C4-2B (cell line): ENCODE data around the gene USP32.

Experiments
- H3K27ac ChIP-seq: fragments of 450-650 bp; 2 replicates; pipeline ENCODE4 v1.5.1; 2017
- ZFX ChIP-seq: fragments of 450-650 bp; IDR thresholded peaks from 2 replicates; pipeline ENCODE4 v1.6.1; 2017
- TF ChIP-seq, protein P1 (sequence below): fragments of 450-650 bp; conservative IDR thresholded peaks from 2 replicates; pipeline ENCODE4 v1.5.1; 2017; ENCODE audit warnings: mild to moderate bottlenecking

Gene USP32

DNA sequence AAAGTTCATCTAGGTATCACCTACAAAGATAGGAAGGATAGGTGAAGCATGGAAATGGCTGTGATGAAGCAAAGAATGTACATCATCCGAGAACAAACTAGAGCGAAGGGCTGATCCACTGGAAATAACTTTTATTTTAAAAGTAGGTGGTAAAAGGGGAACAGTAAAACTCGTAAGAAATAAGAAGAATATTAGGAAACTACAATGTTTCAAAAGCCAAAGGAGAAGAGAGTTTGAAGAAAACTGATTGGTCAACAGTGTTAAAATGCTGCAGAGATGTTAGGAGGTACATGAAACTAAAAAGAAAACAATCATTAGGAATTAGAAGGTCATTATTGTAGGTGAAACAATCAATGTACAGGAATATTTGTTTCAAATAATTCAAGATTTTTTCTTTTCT is 108.1 kb downstream of the USP32 start:
- H3K27ac ChIP-seq, result no peak overlapping the region
- no peak for TF ChIP-seq ZFX
- TF ChIP-seq, protein P1, sequence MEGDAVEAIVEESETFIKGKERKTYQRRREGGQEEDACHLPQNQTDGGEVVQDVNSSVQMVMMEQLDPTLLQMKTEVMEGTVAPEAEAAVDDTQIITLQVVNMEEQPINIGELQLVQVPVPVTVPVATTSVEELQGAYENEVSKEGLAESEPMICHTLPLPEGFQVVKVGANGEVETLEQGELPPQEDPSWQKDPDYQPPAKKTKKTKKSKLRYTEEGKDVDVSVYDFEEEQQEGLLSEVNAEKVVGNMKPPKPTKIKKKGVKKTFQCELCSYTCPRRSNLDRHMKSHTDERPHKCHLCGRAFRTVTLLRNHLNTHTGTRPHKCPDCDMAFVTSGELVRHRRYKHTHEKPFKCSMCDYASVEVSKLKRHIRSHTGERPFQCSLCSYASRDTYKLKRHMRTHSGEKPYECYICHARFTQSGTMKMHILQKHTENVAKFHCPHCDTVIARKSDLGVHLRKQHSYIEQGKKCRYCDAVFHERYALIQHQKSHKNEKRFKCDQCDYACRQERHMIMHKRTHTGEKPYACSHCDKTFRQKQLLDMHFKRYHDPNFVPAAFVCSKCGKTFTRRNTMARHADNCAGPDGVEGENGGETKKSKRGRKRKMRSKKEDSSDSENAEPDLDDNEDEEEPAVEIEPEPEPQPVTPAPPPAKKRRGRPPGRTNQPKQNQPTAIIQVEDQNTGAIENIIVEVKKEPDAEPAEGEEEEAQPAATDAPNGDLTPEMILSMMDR, result no peak

DNA sequence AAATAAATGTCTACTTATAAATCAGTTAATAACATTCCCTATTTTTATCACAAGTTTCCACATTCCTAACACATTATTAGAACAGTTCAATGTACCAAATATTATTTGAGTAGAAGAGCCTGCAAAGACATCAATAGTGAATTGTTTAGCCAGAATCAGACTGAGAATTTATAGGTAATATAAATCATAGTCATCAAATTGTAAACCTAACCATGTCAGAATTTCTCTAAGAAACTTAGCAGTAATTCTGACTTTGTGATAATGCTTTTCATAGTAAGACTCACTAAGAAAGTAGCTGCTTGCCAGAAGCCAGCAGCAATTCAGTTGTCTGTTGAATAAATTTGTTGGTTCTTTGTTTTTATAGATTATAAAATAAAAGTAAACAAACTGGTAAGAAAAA is 111.3 kb downstream of the USP32 start:
- TF ChIP-seq ZFX, result no peak
- TF ChIP-seq, protein P1, result no peak
- no peak overlapping the region for H3K27ac ChIP-seq

DNA sequence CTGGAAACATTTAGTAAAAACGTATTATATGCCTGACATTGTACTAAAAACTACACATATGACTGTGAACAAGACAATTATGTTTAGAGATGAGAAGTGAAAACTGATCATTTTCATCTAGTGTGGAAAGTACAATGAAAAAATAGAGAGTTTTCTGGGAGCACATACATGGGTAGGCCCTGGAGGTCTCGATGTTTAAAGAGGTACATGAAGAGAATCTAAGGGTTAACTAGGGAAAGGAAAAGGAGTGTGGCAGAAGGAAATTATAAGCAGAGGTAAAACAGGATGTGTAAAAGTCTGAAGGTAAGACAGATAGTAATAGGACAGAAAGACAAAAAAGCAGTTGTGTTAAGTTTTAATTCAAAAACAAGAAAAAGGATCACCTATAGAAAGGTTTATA is 113.7 kb downstream of the USP32 start:
- TF ChIP-seq ZFX, result no peak
- TF ChIP-seq, protein P1, result no peak
- no peak overlapping the region for H3K27ac ChIP-seq

DNA sequence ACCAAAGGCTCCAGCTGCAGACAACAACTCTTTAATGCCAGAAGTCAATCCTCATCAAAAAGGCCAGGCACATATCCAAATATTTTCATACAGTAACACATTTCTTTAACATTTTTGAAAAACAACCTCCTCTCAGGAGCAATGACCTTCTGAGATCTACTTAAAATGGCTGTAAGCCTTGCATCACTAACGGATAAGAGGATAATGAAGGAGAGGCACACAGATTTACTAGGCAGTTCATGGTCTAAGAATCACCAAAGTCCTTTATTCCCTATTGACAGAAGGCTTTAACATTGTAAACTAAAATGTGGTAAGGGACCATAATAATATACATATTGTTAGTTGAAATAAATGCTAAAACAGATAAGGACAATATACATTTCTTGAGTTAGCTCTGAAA is 114.7 kb downstream of the USP32 start:
- TF ChIP-seq ZFX, result no peak
- TF ChIP-seq, protein P1, result no peak
- no peak overlapping the region for H3K27ac ChIP-seq

DNA sequence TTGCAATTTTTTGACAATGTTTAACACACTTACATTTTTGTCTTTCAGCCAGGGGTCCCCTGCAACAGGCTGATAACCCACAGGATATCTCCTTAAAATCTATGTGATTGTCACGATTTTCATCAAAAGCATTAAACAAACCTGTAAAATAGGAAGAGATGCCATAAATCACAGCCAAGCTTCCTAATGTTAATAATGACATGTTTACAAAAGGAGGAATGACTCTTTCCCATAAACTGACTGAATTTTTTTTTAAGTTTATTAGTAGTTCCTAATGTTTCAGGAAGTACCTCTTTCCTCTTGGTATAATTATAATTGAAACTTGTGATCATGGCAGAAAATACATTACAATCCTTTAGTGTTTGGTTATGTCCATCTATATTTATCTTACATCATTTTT is 122.5 kb downstream of the USP32 start:
- TF ChIP-seq, protein P1, result no peak
- TF ChIP-seq ZFX, result no peak
- no peak overlapping the region for H3K27ac ChIP-seq

DNA sequence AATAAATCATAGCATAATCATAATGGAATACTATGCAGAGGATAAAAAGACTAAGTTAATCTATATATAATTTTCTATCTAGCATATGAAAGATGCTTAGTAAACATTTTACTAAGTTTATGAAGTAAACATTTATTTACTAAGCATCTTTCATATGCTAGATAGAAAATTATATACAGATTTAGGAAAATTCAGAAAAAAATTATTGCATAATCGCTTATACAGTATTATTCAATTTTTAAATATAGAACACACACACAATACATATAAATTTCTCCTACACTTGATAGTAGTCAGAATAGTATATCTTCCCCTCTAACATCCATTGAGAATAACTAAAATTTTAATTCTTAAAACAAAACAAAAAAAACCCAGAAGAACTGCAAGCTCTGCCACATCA is 131.4 kb downstream of the USP32 start:
- no peak for TF ChIP-seq ZFX
- TF ChIP-seq, protein P1, result no peak
- no peak overlapping the region for H3K27ac ChIP-seq

DNA sequence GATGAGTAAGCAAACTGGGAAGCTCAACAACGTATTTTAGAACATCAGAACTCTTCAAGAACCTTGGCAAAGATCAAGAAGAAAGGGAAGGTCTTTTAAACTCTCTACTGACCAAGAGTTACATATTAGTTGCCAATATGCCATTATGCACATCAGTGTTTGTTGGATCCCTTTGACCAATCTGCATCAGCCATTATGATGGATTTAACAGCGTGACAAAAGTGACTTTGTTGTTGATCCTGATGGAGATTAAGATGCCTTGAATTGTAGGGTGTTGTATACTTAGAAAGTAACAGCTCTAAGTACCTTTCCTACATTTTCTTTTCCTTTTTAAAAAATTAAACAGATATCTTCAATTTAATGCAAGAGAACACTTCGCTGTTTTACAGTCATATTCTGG is 133.6 kb downstream of the USP32 start:
- TF ChIP-seq, protein P1, result no peak
- TF ChIP-seq ZFX, result no peak
- H3K27ac ChIP-seq, result no peak overlapping the region
